ENCODE data around the gene IGF1R.

DNA sequence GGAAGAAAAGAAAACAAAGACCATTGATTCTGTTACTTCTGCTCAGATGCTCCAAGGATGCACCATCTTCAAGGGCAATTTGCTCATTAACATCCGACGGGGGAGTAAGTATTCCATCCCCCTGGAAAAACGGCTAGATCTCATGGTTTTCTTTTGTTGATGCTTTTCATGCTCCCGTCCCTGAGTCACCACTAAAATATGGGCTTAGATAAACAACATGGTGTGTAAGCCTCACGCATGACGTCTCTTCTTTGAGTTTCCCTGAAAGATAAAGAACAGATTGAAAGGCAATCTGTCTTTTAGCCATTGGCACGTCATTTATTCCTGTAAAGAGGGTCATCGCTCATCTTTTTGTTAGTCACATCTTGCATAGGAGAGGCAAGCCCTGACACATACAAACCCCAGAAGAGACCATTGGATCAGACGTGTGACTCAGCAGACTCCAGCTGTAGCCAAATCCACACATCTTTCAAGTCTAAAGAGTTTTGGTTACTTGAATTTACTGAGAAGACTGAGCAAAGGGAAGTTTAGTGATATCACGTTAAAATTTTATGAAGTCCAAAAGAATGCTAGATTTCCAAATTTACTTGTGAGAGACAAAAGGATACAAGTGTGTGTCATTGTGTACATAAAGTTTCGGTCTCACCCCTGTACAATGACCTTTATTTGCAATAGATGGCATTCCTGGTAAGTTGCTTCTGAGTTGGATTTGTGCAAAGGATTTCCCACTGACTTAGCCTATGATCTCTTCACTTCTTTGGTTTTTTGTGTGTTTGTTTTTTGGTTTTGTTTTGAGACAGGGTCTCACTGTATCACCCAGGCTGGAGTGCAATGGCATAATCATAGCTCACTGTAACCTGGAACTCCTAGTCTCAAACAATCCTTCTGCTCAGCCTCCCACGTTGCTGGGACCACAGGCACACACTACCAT lies 248.7 kb downstream of the IGF1R start:
- no peak for TF ChIP-seq EZH2 (IDR thresholded peaks at IDR 0.05)
- TF ChIP-seq CTCF (IDR thresholded peaks at IDR 0.05) = no peak

Data from neural progenitor cell (in vitro differentiated cells).